HL-60 (cell line): Measurements from ENCODE around the gene BACE1.

Source experiments
- DNase-seq, 2 experiments: peaks; one replicate each; pipeline ENCODE4 v3.0.0-alpha.2; 2010 to 2020; ENCODE audit warnings: low read depth in 1 of 2, low spot score in 1 of 2
- H3K27ac ChIP-seq: fragments of 250-450 bp; sonication (Bioruptor Pico); replicated peaks from 2 replicates; pipeline ENCODE4 v1.5.1; 2020; ENCODE audit warnings: mild to moderate bottlenecking, moderate library complexity
- H3K27me3 ChIP-seq: fragments of 250-450 bp; sonication (Bioruptor Pico); 2 replicates; pipeline ENCODE4 v1.5.1; 2021; ENCODE audit warnings: mild to moderate bottlenecking, moderate library complexity; ENCODE audit not compliant: insufficient read depth, poor library complexity, severe bottlenecking
- H3K4me3 ChIP-seq: replicated peaks from 2 replicates; pipeline ENCODE4 v1.5.1; 2011; ENCODE audit warnings: mild to moderate bottlenecking, control low read depth, low read length; ENCODE audit not compliant: insufficient read depth
- CTCF ChIP-seq: IDR thresholded peaks from one replicate; pipeline ENCODE4 v1.5.1; 2011; ENCODE audit warnings: low read length, control low read depth, inconsistent platforms; ENCODE audit not compliant: insufficient read depth
- GABPA ChIP-seq: IDR thresholded peaks from 2 replicates; pipeline ENCODE4 v1.6.1; 2012; ENCODE audit warnings: low read depth
- POLR2AphosphoS5 ChIP-seq: IDR thresholded peaks from 2 replicates; pipeline ENCODE4 v1.6.1; 2012; ENCODE audit warnings: low read depth
- SPI1 ChIP-seq: IDR thresholded peaks from 2 replicates; pipeline ENCODE4 v1.6.1; 2012; ENCODE audit warnings: low read depth, mild to moderate bottlenecking, borderline replicate concordance
- TF ChIP-seq, protein P1 (sequence below): IDR thresholded peaks from 2 replicates; pipeline ENCODE4 v1.6.1; 2012; ENCODE audit warnings: low read depth; ENCODE audit not compliant: insufficient replicate concordance

The BACE1 gene

DNA sequence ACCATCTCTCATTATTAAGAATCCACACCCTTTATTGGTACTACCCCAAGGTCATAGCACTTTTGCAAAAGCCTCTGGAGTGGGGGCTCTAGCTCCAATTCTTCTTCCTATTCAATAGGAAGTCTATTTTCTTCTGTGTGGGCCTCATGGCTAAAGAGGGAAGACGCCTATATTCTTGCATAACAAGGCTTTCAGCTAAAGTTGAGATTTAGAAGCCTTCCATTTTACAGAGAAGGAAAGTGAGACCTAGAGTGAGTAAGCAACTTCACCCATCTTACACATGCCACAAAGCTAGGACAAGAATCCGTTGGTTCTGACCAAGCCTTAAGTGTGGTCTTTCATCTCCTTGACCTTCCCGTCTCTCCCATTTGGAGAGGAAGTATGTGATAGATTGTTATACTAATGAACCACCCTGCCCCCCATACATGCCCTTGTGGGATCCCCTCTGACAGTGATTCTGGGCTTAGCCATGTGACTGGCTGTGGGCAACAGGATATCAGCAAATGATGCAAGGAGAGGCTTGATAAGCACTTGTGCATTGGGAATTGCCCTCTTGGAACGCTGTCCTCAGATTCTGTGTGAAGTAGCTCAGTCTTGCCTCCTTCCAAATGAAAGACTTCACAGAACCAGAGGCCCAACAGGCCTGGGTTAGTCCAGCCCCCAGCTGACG lies 12.3 kb downstream of the BACE1 start:
- Histone ChIP-seq H3K4me3 (no peak overlapping the region), H3K27ac (no peak overlapping the region), H3K27me3 (no peaks in the 10 kb centered on the region)
- DNase-seq: no peak
- TF ChIP-seq SPI1 (no peak), GABPA (no peak), POLR2AphosphoS5 (no peak), CTCF (no peak)
- TF ChIP-seq, protein P1, sequence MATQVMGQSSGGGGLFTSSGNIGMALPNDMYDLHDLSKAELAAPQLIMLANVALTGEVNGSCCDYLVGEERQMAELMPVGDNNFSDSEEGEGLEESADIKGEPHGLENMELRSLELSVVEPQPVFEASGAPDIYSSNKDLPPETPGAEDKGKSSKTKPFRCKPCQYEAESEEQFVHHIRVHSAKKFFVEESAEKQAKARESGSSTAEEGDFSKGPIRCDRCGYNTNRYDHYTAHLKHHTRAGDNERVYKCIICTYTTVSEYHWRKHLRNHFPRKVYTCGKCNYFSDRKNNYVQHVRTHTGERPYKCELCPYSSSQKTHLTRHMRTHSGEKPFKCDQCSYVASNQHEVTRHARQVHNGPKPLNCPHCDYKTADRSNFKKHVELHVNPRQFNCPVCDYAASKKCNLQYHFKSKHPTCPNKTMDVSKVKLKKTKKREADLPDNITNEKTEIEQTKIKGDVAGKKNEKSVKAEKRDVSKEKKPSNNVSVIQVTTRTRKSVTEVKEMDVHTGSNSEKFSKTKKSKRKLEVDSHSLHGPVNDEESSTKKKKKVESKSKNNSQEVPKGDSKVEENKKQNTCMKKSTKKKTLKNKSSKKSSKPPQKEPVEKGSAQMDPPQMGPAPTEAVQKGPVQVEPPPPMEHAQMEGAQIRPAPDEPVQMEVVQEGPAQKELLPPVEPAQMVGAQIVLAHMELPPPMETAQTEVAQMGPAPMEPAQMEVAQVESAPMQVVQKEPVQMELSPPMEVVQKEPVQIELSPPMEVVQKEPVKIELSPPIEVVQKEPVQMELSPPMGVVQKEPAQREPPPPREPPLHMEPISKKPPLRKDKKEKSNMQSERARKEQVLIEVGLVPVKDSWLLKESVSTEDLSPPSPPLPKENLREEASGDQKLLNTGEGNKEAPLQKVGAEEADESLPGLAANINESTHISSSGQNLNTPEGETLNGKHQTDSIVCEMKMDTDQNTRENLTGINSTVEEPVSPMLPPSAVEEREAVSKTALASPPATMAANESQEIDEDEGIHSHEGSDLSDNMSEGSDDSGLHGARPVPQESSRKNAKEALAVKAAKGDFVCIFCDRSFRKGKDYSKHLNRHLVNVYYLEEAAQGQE: no peak

DNA sequence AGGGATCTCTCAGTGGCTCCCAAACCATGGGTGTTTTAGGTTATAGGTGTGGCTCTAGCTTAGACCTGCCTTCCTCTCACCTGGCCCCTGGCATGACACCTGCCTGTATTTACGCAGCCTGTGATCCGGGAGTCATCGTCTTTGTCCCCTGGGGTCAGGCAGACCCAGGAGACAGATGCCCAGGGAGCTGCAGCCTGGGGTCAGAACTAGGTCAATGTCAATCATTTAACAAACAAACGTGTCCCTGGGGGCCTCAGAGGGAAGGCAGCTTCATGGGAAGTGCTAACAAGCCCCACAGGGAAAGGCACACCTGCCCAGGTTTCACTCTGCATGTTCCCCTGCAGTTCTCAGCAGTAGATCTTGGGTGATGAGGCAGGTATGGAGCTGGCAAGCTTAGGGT lies 13.0 kb downstream of the BACE1 start:
- H3K27ac ChIP-seq: no peak overlapping the region
- DNase-seq: no peak

GRCh38 chr11:117302228-117302627 lies 13.8 kb downstream of the BACE1 start:
- TF ChIP-seq SPI1: no peak
- no peak for TF ChIP-seq GABPA
- no peak for TF ChIP-seq POLR2AphosphoS5
- no peak for TF ChIP-seq CTCF
- TF ChIP-seq, protein P1: no peak
- no peak overlapping the region for H3K4me3 ChIP-seq
- no peak overlapping the region for H3K27ac ChIP-seq
- no peaks in the 10 kb centered on the region for H3K27me3 ChIP-seq
- no peak for DNase-seq

More for the DNA sequence above, 13.0 kb downstream of the BACE1 start:
- Histone ChIP-seq H3K27me3 (no peaks in the 10 kb centered on the region), H3K4me3 (no peak overlapping the region)
- no peak for TF ChIP-seq GABPA
- no peak for TF ChIP-seq SPI1
- TF ChIP-seq CTCF: no peak
- TF ChIP-seq, protein P1: no peak
- no peak for TF ChIP-seq POLR2AphosphoS5
